ENCODE results near the gene CREBL2.

Gene CREBL2

GRCh38 chr12:12598864-12599263 is 12.8 kb upstream of the CREBL2 start:
- Histone ChIP-seq H3K4me3 (ENCODE audit: control insufficient read depth in 1 of 7, extremely low read depth in 1 of 7, insufficient read depth in 4 of 7, low read depth in 2 of 7, low read length in 6 of 7) (no peak overlapping the region), H3K9me3 (ENCODE audit: control extremely low read depth in 1 of 5, control insufficient read depth in 4 of 5, insufficient read depth in 2 of 5, low read depth in 1 of 5, low read length in 4 of 5) (no peaks in the 10 kb centered on the region), H3K4me1 (ENCODE audit: control extremely low read depth in 1 of 4, control insufficient read depth in 4 of 4, insufficient read depth in 4 of 4, low read length in 3 of 4) (no peaks in the 10 kb centered on the region), H3K36me3 (ENCODE audit: control insufficient read depth in 4 of 4, insufficient read depth in 4 of 4, low read length in 3 of 4) (no peaks in the 10 kb centered on the region), H3K27me3 (replicated peaks in 2 of 5; ENCODE audit: control insufficient read depth in 4 of 5, insufficient read depth in 5 of 5, low read length in 4 of 5) (no peaks in the 10 kb centered on the region), H3K27ac (ENCODE audit: insufficient read depth in 1 of 2, low read depth in 1 of 2, low read length in 2 of 2, poor library complexity in 1 of 2, severe bottlenecking in 2 of 2) (no peak overlapping the region)
- ChIA-PET CTCF (no interaction called here), POLR2A (no interaction called here)
- DNase-seq: no peak
- WGBS (ENCODE audit: insufficient coverage): 100% methylated on average over 2 of the region's 3 CpGs

GRCh38 chr12:12599750-12600643 is 11.7 kb upstream of the CREBL2 start:
- H3K9me3 ChIP-seq (ENCODE audit: control extremely low read depth in 1 of 5, control insufficient read depth in 4 of 5, insufficient read depth in 2 of 5, low read depth in 1 of 5, low read length in 4 of 5): no peaks in the 10 kb centered on the region
- no peaks in the 10 kb centered on the region for H3K4me1 ChIP-seq (ENCODE audit: control extremely low read depth in 1 of 4, control insufficient read depth in 4 of 4, insufficient read depth in 4 of 4, low read length in 3 of 4)
- DNase-seq: no peak
- POLR2A ChIA-PET: no interaction called here
- H3K27me3 ChIP-seq (replicated peaks in 2 of 5; ENCODE audit: control insufficient read depth in 4 of 5, insufficient read depth in 5 of 5, low read length in 4 of 5): no peaks in the 10 kb centered on the region
- H3K27ac ChIP-seq (ENCODE audit: insufficient read depth in 1 of 2, low read depth in 1 of 2, low read length in 2 of 2, poor library complexity in 1 of 2, severe bottlenecking in 2 of 2): no peak overlapping the region
- CTCF ChIA-PET: no interaction called here
- no peaks in the 10 kb centered on the region for H3K36me3 ChIP-seq (ENCODE audit: control insufficient read depth in 4 of 4, insufficient read depth in 4 of 4, low read length in 3 of 4)
- WGBS (ENCODE audit: insufficient coverage): 94% methylated on average over 7 of the region's 9 CpGs
- no peak overlapping the region for H3K4me3 ChIP-seq (ENCODE audit: control insufficient read depth in 1 of 7, extremely low read depth in 1 of 7, insufficient read depth in 4 of 7, low read depth in 2 of 7, low read length in 6 of 7)

GRCh38 chr12:12600659-12601058 is 11.0 kb upstream of the CREBL2 start:
- ChIA-PET CTCF (interaction anchor here (1.7 kb wide), 1 partner anchor 45 kb away, joined by 4 read pairs; no protein-coding TSS in a partner anchor), POLR2A (no interaction called here)
- Histone ChIP-seq H3K9me3 (ENCODE audit: control extremely low read depth in 1 of 5, control insufficient read depth in 4 of 5, insufficient read depth in 2 of 5, low read depth in 1 of 5, low read length in 4 of 5) (no peaks in the 10 kb centered on the region), H3K36me3 (ENCODE audit: control insufficient read depth in 4 of 4, insufficient read depth in 4 of 4, low read length in 3 of 4) (no peaks in the 10 kb centered on the region), H3K27me3 (replicated peaks in 2 of 5; ENCODE audit: control insufficient read depth in 4 of 5, insufficient read depth in 5 of 5, low read length in 4 of 5) (no peaks in the 10 kb centered on the region), H3K4me1 (ENCODE audit: control extremely low read depth in 1 of 4, control insufficient read depth in 4 of 4, insufficient read depth in 4 of 4, low read length in 3 of 4) (no peaks in the 10 kb centered on the region), H3K27ac (ENCODE audit: insufficient read depth in 1 of 2, low read depth in 1 of 2, low read length in 2 of 2, poor library complexity in 1 of 2, severe bottlenecking in 2 of 2) (no peak overlapping the region), H3K4me3 (ENCODE audit: control insufficient read depth in 1 of 7, extremely low read depth in 1 of 7, insufficient read depth in 4 of 7, low read depth in 2 of 7, low read length in 6 of 7) (no peak overlapping the region)
- WGBS (ENCODE audit: insufficient coverage): 52% methylated on average over 5 of the region's 8 CpGs
- no peak for DNase-seq

GRCh38 chr12:12604740-12605139 is 6.9 kb upstream of the CREBL2 start:
- no peaks in the 10 kb centered on the region for H3K9me3 ChIP-seq (ENCODE audit: control extremely low read depth in 1 of 5, control insufficient read depth in 4 of 5, insufficient read depth in 2 of 5, low read depth in 1 of 5, low read length in 4 of 5)
- 98% methylated on average over 4 of the region's 5 CpGs for WGBS (ENCODE audit: insufficient coverage)
- no peaks in the 10 kb centered on the region for H3K36me3 ChIP-seq (ENCODE audit: control insufficient read depth in 4 of 4, insufficient read depth in 4 of 4, low read length in 3 of 4)
- H3K27me3 ChIP-seq (replicated peaks in 2 of 5; ENCODE audit: control insufficient read depth in 4 of 5, insufficient read depth in 5 of 5, low read length in 4 of 5): no peaks in the 10 kb centered on the region
- H3K27ac ChIP-seq (ENCODE audit: insufficient read depth in 1 of 2, low read depth in 1 of 2, low read length in 2 of 2, poor library complexity in 1 of 2, severe bottlenecking in 2 of 2): no peak overlapping the region
- CTCF ChIA-PET: no interaction called here
- POLR2A ChIA-PET: no interaction called here
- DNase-seq: no peak
- H3K4me3 ChIP-seq (ENCODE audit: control insufficient read depth in 1 of 7, extremely low read depth in 1 of 7, insufficient read depth in 4 of 7, low read depth in 2 of 7, low read length in 6 of 7): no peak overlapping the region
- H3K4me1 ChIP-seq (ENCODE audit: control extremely low read depth in 1 of 4, control insufficient read depth in 4 of 4, insufficient read depth in 4 of 4, low read length in 3 of 4): no peaks in the 10 kb centered on the region

GRCh38 chr12:12606781-12607589 is 4.7 kb upstream of the CREBL2 start:
- Histone ChIP-seq H3K4me3 (ENCODE audit: control insufficient read depth in 1 of 7, extremely low read depth in 1 of 7, insufficient read depth in 4 of 7, low read depth in 2 of 7, low read length in 6 of 7) (no peak overlapping the region), H3K27ac (ENCODE audit: insufficient read depth in 1 of 2, low read depth in 1 of 2, low read length in 2 of 2, poor library complexity in 1 of 2, severe bottlenecking in 2 of 2) (no peak overlapping the region), H3K27me3 (replicated peaks in 2 of 5; ENCODE audit: control insufficient read depth in 4 of 5, insufficient read depth in 5 of 5, low read length in 4 of 5) (no peaks in the 10 kb centered on the region), H3K36me3 (ENCODE audit: control insufficient read depth in 4 of 4, insufficient read depth in 4 of 4, low read length in 3 of 4) (no peaks in the 10 kb centered on the region), H3K4me1 (ENCODE audit: control extremely low read depth in 1 of 4, control insufficient read depth in 4 of 4, insufficient read depth in 4 of 4, low read length in 3 of 4) (peaks cover 0 to 8% (median 5%) of the 10 kb centered on the region in 4 experiments), H3K9me3 (ENCODE audit: control extremely low read depth in 1 of 5, control insufficient read depth in 4 of 5, insufficient read depth in 2 of 5, low read depth in 1 of 5, low read length in 4 of 5) (no peaks in the 10 kb centered on the region)
- no peak for DNase-seq
- WGBS (ENCODE audit: insufficient coverage): no CpG with 5 or more reads among the region's 7 CpGs
- ChIA-PET POLR2A (no interaction called here), CTCF (interaction anchor here (0.5 to 0.7 kb wide), 2 partner anchors 12 to 15 kb away, joined by 3 to 4 read pairs; no protein-coding TSS in a partner anchor)

GRCh38 chr12:12608557-12608957 is 3.1 kb upstream of the CREBL2 start:
- POLR2A ChIA-PET: no interaction called here
- WGBS (ENCODE audit: insufficient coverage): 80% methylated on average over 1 of the region's 1 CpG

GRCh38 chr12:12609692-12610091 is 2.0 kb upstream of the CREBL2 start:
- POLR2A ChIA-PET: no interaction called here
- no peaks in the 10 kb centered on the region for H3K36me3 ChIP-seq (ENCODE audit: control insufficient read depth in 4 of 4, insufficient read depth in 4 of 4, low read length in 3 of 4)
- WGBS (ENCODE audit: insufficient coverage): 80% methylated on average over 1 of the region's 3 CpGs

More at GRCh38 chr12:12608557-12608957, 3.1 kb upstream of the CREBL2 start:
- peak in 1 of 3 donors; percentile 6 for DNase-seq
- Histone ChIP-seq H3K4me3 (ENCODE audit: control insufficient read depth in 1 of 7, extremely low read depth in 1 of 7, insufficient read depth in 4 of 7, low read depth in 2 of 7, low read length in 6 of 7) (no peak overlapping the region), H3K27ac (ENCODE audit: insufficient read depth in 1 of 2, low read depth in 1 of 2, low read length in 2 of 2, poor library complexity in 1 of 2, severe bottlenecking in 2 of 2) (no peak overlapping the region), H3K9me3 (ENCODE audit: control extremely low read depth in 1 of 5, control insufficient read depth in 4 of 5, insufficient read depth in 2 of 5, low read depth in 1 of 5, low read length in 4 of 5) (no peaks in the 10 kb centered on the region), H3K4me1 (ENCODE audit: control extremely low read depth in 1 of 4, control insufficient read depth in 4 of 4, insufficient read depth in 4 of 4, low read length in 3 of 4) (peaks cover 4 to 21% (median 20%) of the 10 kb centered on the region in 4 experiments), H3K36me3 (ENCODE audit: control insufficient read depth in 4 of 4, insufficient read depth in 4 of 4, low read length in 3 of 4) (no peaks in the 10 kb centered on the region), H3K27me3 (replicated peaks in 2 of 5; ENCODE audit: control insufficient read depth in 4 of 5, insufficient read depth in 5 of 5, low read length in 4 of 5) (no peaks in the 10 kb centered on the region)
- CTCF ChIA-PET: no interaction called here

More at GRCh38 chr12:12609692-12610091, 2.0 kb upstream of the CREBL2 start:
- Histone ChIP-seq H3K9me3 (ENCODE audit: control extremely low read depth in 1 of 5, control insufficient read depth in 4 of 5, insufficient read depth in 2 of 5, low read depth in 1 of 5, low read length in 4 of 5) (no peaks in the 10 kb centered on the region), H3K27ac (ENCODE audit: insufficient read depth in 1 of 2, low read depth in 1 of 2, low read length in 2 of 2, poor library complexity in 1 of 2, severe bottlenecking in 2 of 2) (no peak overlapping the region), H3K4me3 (ENCODE audit: control insufficient read depth in 1 of 7, extremely low read depth in 1 of 7, insufficient read depth in 4 of 7, low read depth in 2 of 7, low read length in 6 of 7) (no peak overlapping the region), H3K27me3 (replicated peaks in 2 of 5; ENCODE audit: control insufficient read depth in 4 of 5, insufficient read depth in 5 of 5, low read length in 4 of 5) (no peaks in the 10 kb centered on the region), H3K4me1 (ENCODE audit: control extremely low read depth in 1 of 4, control insufficient read depth in 4 of 4, insufficient read depth in 4 of 4, low read length in 3 of 4) (peaks cover 4 to 26% (median 25%) of the 10 kb centered on the region in 4 experiments)
- no peak for DNase-seq
- CTCF ChIA-PET: no interaction called here

Data from common myeloid progenitor, CD34-positive (primary cell).